OCI-LY3 (cell line): ENCODE results near the gene STPG4.

Source experiments
- CTCF ChIP-seq: fragments of 200-600, 300-600 bp; sonication (generic); IDR thresholded peaks from 2 replicates; pipeline ENCODE4 v1.5.1; 2014; ENCODE audit warnings: antibody characterized with exemption, low read length, low read depth
- EZH2phosphoT487 ChIP-seq: fragments of 200-600 bp; shearing (Covaris generic); IDR thresholded peaks from 2 replicates; pipeline ENCODE4 v1.6.1; 2018; ENCODE audit warnings: antibody characterized with exemption, mixed run types, low read depth

GRCh38 chr2:47040651-47041050, 114.5 kb downstream of the STPG4 start:
- TF ChIP-seq CTCF (no peak), EZH2phosphoT487 (no peak)
